Activated T-helper 1 cell treated with Interleukin-2 at 50 U/mL for 16 hours (primary cell): ENCODE measurements around the gene KLHDC7B.
A peak's percentile ranks its signal among the peaks of the same experiment; 100 is the strongest.
"Not testable (repeated sequence)": the region's sequence is repeated elsewhere in the genome, so short reads cannot be mapped to it uniquely, and the experiment has no call there.

Experiments used
- DNase-seq: peaks from one replicate; pipeline ENCODE4 v3.0.0-alpha.2; 2020; ENCODE audit warnings: low read depth

KLHDC7B gene

DNA sequence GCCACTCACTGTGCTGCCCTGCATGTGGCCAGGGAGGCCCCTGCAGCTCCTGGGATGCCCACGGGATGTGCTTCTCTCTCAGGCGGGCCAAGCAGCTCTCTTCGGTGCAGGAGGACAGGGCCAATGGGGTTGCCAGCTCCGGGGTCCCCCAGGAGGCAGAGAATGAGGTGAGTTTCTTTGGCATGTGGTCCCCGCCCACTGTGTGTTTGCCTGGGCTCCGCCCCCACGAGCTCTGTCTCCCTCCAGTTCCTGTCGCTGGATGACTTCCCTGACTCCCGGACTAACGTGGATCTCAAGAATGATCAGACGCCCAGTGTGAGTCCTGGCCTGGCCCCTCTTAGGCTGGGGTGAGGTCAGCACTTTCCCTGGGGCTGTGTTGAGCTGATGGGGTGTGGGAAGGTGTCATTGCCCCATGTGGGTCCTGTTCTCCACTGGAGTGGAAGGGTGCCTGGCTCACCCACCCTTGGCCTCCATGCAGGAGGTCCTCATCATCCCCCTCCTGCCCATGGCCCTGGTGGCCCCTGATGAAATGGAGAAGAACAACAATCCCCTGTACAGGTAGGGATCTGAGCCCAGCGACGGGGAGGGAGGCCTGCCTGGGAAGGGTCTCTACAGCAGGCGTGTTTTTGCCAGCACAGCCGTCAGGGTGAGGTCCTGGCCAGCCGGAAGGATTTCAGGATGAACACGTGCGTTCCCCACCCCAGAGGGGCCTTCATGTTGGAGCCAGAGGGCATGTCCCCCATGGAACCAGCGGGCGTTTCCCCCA, 28.0 kb upstream of the KLHDC7B start:
- DNase-seq = no peak

DNA sequence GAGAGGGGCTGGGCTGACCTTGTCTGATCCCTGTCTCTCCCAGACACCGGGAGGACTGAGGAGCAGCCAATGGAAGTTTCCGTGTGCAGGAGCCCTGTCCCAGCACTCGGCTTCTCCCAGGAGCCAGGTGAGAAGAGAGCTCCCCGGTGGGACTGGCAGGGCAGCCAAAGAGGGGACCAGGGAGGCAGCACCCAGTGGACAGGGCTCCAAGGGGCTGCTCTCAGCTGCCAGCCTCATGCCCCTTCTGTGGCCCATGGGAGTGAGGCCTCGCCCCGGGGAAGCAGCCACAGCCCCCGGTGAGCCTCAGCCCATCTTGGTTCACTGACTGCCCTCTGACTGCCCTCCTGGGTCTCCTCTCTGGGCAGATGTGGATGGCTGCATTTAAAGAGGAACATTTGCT, 27.1 kb upstream of the KLHDC7B start:
- DNase-seq = no peak

DNA sequence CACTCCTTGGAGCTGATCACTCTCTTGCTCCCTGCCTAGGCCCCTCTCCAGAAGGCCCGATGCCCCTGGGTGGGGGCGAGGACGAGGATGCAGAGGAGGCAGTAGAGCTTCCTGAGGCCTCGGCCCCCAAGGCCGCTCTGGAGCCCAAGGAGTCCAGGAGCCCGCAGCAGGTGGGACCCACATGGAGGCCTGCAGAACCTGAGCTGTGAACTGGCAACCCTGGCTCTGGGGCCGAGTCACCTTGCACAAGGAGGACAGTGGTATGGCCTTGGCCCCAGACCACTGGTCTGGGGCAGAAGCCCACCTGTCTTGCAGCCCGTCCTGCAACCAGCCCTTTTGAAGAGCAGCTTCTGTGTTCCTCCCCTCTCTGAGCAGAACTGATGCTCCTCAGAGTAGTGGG, 26.5 kb upstream of the KLHDC7B start:
- DNase-seq = no peak

DNA sequence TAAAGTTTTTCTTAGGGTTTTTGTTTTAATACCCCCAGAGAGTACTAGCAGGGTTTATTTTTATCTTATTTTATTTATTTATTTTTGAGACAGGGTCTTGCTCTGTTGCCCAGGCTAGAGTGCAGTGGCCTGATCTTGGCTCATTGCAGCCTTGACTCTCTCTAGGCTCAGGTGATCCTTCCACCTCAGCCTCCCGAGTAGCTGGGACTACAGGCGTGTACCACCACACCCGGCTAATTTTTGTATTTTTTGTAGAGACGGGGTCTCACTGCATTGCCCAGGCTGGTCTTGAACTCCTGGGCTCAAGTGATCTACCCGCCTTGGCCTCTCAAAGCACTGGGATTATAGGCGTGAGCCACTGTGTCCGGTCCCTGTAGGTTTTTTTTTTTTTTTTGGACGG, 25.5 kb upstream of the KLHDC7B start:
- not testable (repeated sequence) for DNase-seq

DNA sequence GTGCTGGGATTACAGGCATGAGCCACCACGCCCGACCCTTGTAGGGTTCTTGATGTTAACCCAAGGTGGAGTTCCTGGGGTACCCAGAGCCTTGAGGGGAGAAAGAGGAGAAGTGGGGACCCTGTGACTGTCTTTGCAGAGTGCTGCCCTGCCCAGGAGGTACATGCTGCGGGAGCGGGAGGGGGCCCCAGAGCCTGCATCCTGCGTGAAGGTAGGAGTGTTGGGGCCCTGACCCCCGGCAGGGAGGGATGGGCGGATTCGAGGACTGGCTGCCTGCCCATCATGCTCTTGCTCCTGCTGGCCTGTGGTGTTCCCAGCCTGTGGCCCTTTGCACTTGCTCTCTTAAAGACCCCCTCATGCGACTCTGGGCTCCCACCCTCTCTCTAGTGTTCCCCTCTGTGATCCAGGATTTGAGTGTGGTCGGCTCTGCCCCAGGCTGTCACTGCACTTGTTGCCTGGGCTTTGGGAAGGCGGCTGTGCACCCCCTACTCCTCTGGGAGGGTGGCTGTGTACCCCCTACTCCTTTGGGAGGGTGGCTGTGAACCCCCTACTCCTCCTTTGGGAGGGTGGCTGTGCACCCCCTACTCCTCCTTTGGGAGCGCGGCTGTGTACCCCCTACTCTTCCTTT, 24.8 kb upstream of the KLHDC7B start:
- DNase-seq = no peak

DNA sequence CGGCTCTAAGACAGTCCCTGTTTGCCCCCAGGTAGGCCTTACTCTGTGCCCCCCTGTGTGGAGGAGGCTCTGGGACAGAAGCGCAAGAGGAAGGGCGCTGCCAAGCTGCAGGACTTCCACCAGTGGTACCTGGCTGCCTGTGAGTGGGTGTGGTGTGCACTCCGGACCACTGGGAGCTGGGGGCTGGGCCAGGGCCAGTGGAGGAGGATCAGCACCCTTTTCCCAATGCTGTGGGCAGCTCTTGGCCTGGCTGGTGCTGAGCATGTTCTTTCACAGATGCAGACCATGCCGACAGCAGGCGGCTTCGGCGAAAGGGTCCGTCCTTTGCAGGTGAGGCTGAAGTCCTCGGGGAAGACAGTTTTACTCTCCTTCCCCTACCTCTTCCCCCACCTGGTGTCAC, 24.0 kb upstream of the KLHDC7B start:
- no peak for DNase-seq

DNA sequence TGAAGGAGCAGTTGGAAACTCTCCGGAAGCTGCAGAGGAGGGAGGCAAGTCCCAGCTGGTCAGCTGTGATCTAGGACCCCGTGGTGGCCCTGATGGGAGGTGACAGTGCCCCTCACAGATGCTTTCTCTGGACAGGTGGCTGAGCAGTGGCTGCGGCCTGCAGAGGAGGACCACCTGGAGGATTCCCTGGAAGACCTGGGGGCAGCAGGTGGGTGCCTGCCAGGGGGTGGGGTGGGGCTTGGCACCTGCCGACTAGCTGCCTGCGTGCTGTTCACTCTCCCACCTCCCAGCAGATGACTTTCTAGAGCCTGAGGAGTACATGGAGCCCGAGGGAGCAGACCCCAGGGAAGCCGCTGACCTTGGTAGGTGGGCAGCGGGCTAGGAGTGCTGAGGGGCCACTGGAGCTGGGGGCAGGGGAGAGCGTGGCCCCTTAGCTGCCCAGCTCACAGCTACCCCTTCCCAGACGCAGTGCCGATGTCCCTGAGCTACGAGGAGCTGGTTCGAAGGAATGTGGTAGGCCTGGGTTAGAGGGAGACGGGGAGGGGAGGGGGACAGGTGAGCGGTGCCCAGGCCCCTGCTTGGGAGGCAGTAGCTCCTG, 23.4 kb upstream of the KLHDC7B start:
- DNase-seq = no peak

DNA sequence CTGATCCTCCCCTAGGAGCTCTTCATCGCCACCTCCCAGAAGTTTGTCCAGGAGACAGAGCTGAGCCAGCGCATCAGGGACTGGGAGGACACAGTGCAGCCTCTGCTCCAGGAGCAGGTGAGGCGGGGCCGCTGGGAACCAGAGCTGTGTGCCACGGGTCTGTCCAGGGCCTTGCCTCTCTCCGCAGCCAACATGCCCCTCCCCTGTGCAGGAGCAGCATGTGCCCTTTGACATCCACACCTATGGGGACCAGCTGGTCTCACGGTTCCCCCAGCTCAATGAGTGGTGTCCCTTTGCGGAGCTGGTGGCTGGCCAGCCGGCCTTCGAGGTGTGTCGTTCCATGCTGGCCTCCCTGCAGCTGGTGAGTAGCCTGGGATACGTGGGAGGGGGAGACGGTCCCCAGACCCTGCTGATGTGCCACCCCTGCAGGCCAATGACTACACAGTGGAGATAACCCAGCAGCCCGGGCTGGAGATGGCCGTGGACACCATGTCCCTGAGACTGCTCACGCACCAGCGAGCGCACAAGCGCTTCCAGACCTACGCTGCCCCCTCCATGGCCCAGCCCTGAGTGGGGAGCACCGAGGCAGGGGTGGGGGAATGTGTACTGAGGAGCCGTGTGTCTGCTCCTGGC, 22.8 kb upstream of the KLHDC7B start:
- DNase-seq = no peak

DNA sequence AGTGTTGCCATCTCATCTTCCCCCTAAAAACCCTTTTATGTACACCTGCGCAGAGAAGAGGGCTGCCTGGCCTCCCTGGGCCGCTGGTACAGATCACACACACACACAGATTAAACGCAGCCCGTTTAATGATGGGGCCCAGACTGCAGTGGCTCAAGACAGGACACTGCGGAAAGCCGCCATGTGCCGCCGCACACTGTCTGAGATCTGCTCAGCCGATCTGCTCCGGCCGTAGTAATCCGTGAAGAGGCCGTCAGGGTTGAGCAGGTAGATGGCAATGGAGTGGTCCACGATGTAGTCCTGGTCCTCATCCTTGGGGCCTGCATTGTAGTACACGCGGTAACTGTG, 22.3 kb upstream of the KLHDC7B start:
- no peak for DNase-seq

DNA sequence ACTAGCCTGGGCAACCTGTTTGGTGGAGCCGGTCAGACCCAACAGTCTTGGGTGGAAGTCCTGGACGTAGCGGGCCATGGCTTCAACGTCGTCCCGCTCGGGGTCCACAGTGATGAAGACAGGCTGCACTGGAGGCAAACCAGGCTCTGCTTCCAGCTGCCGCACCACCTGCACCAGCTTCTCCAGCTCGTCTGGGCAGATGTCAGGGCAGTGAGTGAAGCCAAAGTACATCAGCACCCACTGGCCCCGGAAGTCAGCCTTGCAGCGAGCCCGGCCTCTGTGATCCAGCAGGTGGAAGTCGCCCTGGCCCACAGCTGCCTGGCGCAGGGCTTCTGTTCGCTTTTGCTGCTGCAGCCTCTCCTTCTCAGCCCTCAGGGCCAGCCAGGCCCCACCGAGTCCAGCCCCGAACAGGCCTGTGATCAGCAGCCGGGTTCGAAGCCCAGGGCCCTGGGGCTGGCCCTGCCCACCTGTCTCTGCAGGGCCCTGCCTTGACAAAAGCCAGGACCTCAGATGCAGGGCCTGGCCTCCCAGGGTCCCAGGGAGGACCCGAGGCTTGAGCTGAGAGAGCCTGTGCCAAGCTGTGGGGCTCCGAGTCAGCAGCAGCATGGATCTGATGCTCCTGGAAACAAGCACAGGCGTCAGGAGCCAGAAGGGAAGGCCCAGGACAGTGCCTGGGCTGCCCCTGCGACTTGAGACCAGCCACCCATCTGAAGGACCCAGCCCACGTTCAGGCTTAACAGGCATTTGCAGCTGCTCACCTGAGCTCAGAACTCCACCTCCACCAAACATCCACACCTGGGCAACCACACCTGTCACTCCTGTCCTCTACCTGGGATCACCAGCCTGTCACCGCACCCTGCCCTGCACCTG, 21.7 kb upstream of the KLHDC7B start:
- no peak for DNase-seq

DNA sequence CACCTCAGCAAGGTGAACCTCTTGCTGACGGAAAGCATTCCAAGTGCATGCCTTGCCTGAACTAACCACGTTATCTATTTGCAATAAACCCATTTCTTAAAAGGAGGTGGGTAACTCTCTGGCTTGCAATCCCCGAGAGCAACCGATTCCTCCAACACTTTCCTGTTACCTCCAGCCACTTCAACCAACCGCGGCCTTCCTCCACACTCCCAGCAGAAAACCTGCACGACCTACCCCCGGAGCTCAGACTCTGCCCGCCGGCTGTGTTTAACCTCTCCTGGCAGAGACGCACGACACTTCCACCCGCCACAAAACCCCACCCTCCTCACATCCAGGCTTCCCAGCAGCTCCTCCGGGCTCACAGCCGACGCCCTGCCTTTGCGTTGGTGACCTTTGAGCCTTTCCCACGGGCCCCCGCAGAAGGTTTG, 21.0 kb upstream of the KLHDC7B start:
- DNase-seq = no peak

DNA sequence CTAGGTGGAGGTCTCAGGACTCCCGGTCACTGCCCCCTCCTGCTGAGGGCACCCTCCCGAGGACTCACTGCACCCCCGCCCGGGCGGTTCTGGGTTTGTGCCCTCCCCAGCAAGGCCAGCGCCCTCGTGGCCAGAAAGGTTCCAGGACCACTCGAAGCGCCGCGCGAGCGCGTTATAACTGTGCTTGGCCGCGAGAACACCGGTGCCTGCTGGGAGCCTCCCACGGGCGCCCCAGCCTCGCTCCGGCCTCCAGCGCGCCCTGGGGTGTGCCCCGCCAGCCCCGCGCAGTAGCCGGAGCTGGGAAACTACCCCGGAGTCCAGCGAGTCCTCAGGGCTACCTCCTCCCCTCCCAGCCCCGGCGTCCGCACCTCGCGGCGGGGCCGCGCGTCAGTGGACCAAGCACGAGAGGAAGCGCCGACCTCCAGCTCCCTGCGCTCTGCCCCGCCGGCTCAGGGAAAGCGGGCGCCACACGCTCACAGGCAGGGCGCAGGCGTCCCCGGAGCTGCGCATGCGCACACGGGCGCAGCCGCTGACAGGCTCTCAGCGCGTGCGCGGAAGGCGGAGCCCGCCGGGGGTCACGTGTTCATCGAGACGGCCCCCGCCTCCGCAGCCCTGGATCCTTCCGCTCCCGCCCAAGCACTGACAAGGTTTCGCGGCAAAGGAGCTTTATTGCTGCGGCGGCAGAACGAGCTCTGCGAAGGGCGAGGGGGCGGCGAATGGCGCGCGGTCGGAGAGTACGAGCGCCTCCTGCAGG, 20.4 kb upstream of the KLHDC7B start, which contains the start of gene SCO2:
TSS of gene SCO2 (minus strand) at position 495 of the 754 bp plus-strand sequence. CDS start 1,187 bp downstream, outside the sequence.
- DNase-seq = peak; percentile 98

DNA sequence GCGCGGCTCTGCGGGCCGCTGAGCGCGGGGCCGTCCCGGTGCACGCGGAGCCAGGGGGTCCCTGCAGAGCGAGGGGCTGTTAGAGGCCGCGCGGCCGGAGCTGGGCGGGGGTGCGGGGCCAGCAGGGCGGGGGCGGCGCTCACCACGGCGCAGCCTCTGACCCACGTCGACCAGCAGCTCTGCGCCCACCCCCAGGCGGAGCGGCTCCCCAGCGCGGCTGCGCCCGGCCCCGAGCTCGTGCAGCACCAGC, 19.9 kb upstream of the KLHDC7B start:
- DNase-seq = no peak

DNA sequence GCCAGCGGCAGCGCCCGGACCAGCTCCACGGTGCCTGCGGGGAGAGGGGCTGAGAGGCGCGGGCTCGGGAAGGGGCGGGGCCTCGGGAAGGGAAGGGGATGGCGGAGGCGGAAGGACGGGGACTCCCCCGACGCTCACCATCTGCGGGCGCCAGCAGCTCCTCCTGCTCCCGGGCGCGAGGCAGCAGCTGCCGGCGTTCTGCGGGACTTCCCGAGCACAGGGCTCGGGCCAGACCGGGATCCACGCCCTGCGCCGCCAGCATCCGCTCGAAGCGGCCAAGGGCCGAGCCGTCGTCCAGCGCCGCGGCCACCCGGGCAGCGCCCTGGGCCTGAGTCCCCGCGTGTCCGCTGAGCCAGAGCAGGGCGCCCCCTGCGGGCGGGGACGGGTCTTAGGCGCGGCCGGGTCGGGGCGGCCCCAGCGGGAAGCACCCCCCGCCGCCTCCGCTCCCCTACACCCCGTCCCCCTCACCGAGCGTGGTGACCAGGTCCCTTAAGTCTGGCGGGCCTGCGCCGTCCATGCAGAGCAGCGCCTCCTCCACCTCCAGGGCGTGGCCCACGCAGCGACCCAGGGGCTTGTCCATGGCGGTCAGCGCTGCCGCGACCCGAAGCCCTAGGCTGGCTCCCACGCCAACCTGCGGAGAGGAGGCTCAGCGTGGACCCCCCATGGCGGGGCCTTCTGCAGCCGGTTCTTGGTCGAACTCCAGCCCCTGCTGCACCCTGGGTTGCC, 19.4 kb upstream of the KLHDC7B start:
- peak; percentile 67 for DNase-seq

DNA sequence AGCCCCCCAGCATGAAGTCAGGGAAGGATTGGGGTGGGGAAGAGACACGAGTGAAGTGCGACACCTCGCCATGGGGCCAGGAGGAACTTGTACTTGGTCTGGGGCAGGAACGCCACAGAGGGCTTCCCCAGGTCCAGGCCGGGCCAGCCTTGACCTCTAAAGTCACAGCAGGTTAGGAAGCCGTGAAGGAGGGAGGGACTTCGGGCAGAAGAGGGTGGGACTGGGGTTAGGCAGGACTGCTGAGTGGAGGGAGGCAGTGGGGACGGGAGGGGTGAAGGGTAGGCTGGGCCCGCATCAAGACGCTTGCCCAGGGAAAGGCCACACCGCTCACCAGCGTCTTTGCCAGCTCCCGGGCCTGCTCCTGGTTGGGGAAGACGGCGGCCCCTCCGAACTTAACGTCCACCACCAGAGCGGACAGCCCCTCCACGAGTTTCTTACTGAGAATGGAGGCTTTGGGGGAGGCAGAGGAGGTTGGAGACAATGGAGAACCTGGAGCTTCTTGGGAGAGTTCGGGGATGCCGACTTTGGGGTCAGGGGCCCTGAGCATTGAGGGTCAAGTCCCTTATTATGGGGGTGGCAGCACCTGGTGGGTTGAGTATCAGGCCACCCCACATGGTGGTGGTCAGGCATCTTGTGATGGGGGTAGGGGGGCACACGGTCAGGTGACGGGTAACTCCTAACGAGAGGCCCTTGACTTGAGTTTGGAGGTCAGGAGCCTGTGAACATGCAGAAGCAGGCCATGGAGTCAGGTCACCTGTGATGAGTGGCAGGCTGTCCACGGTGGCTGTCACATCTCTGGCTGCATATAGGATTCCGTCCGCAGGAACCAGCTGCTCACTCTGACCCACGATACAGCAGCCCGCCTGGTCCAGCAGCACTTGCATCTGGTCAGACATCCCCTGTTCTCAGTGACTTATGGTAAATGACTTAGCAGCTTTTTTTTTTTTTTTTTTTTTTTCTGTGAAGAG, 18.6 kb upstream of the KLHDC7B start:
- no peak for DNase-seq

DNA sequence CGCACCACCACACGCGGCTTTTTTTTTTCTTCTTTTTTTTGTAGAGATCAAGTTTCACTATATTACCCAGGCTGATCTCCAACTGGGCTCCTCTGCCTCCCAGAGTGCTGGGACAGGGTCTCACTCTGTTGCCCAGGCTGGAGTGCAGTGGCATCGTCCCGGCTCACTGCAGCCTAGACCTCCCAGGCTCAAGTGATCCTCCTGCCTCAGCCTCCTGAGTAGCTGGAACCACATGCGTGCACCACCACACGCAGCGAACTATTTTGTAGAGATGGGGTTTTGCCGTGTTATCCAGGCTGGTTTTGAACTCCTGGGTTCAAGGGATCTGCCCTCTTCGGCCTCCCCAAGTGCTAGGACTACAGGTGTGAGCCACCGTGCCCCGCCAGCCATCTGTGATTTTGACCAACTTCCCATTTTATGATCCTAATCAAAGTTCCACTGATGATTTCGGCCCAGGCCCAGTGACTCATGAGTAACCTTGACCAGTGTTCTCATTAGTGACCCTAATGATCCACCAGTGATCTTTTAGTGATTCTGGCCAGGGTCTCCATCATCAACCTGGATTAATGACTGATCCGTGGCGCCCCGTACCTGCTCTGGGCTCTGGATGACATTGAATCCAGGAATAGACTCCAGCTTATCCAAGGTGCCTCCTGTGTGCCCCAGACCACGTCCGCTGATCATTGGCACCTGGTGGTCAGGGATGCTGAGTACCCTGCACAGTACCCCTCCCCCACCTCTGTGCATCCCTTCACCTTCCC, 17.6 kb upstream of the KLHDC7B start:
- no peak for DNase-seq

DNA sequence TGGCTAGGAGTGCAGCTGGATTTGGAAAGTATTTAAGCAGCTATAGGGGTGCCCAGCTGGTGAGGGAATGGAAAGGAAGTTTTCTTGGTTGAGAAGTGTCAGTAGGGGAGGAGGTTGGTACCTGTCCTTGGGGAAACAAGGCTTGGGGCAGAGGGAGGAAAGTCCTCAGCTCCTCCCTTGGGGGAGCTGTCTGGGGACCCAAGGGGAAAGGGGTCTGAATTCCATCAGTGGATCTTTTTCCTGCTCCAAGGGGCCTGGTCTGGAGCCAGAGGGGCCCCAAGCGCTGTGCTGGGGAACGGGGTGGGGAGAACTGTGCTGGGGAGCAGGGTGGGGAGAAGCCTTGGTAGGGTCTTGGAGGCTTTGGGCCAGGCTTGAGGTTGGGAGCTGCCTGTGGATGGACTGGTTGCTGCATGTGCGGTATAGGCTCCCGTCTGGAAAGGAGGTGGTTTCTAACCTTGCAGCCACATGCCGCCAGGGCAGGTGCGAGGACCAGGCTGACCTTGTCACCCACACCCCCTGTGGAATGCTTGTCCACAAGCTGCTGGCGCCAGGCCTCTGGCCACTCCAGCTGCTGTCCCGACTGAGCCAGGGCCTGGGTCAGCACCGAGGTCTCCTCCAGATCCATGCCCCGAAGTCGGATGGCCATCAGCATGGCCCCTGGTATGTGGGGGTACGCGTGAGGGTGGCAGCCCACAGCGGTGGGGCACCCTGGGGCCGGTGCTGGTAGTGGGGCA, 16.9 kb upstream of the KLHDC7B start:
- no peak for DNase-seq

DNA sequence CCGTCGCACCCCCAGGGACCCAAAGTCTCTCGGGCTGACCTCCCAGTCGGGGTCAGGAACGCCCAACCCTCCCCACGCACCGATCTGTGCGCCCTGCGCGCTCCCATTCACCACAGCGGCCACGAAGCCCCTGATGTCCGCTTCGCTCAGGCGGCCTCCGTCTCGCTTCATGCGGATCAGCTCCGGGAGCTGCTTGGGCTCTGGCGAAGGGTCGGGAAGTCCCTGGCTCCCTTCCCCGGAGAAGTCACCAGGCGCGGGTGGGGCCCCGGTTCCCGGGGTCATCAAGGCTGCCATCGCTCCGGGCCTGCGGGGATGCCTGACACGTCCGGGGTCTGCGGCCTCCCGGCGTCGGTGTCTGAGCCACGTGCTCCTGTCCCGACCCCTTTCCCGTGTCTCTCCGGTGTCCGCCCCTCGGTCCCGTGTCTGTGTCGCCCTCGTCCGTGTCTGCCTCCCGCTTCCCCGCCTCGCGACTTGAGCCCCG, 16.2 kb upstream of the KLHDC7B start:
- no peak for DNase-seq
